GM03348 (cell line): ENCODE data around the gene TANK.

Source experiments
- DNase-seq: peaks from one replicate; pipeline ENCODE4 v3.0.0; 2012; ENCODE audit warnings: low spot score

Gene TANK

GRCh38 chr2:161134547-161135518, 25.4 kb upstream of the TANK start:
- peak; percentile 9 for DNase-seq

DNA sequence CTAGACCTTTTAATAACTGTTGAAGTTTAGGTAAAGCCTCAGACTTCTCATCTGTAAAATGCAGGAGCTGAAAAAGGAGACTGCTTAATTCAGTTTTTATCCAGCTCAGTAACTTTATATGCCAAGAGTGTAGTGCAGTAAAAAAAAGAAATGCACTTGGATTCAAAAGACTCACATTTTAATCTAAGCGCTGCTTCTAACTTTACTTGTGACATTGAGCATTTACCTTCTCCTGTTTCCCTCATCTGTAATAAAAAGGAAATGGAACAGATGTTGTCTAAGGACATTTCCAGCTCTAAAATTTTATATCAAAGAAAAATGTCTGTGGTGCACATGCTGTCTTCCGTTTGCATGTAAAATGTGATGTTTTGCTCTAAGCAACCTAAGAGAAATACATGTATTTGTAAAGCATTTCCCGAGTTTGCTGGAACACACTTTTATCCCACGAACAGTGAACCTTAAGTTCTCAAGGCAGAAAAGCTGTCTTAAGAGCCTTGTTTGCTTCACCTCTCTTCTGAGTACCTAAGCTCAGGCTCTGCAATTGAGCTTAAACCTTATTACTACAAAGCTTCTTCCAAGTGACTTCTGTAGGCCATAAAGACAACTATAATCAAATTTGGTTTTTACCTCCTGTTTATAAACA, 24.2 kb upstream of the TANK start:
- DNase-seq, result no peak

DNA sequence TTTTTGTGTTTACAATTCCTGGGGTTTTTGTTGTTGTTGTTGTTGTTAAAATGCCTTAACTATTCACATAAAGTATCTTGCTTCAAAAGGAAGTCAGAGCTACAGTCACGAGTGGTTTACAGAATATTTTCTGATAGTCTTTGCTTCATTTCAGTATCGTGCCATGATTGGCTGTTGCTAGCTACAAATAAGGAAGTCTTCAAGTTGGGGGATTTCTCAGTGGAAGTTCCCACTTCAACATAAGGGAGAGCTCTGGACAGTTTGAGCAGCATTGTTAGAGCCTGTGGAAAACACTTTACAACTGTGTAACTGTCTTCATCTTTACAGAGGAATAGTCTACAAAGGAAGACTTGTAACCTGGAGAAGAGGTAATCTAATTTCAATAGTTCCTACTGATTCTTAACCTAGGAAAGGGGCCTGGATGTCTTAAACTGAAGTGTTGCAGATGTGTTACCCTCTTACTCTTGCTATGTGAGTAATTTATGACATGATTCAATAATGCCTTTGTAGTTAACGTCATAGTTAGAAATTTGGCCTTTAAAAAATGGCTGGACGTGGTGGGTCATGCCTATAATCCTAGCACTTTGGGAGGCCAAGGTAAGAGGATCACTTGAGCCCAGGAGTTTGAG, 23.4 kb upstream of the TANK start:
- DNase-seq, result no peak

DNA sequence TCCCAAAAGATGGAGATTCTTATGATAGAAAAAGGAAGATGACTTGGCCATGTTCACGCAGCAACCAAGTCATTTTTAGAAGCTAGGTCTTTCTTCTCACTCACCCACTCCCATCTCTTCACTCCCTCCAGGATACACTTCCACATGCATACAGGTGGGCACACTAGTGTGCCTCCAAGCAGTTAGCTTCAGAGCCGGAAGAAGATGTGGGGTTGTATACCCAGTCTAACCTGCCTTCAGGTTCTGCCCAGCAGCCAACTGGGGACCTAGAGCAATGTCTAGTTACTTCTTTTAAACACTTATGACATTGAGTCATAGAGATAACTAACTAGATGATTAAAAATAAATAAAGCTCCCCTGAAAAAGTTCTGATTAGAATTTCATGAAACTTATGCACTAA, 21.8 kb upstream of the TANK start:
- DNase-seq, result no peak

DNA sequence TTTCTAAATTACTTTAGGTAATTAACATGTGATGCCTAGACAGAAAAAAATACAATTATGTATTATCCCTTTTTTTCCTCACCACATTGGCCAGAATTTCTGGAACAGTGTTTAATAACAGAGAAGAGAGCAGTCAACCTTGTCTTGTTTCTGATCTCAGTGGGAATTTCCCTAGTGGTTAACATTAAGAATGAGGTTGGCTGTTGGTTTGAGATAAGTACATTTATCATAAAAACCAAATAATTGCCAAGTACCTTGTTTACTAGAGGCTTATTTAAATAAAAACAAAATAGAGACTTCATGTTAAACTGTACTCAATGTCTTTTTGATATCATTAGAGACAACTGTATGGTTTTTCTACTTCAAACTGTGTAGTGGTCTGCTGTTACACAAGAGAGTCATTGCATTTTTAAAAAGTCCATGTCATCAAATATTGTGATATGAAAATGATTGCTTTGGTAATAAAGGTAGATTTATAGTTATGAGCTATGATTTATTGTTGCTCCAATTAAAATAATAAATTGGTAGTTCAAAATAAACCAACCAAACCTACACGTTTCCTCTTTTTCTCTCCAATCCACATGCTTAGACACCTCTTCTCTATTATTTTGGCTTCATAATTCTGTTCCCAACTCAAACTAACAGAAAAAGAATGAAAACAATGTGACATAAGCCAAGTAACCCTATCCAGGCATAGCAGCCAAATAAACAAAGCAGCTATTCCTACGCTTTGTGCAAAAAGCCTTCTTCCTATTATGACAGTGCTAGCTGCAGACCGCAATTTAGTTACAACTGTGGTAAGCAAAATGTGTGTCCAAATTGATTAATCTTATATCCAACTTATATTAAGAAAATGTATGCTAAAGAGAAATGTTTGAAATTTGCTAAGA, 20.9 kb upstream of the TANK start:
- peak; percentile 60 for DNase-seq

- no peak for DNase-seq
These were observed 19.2 kb upstream of the TANK start for GRCh38 chr2:161141033-161141432.

GRCh38 chr2:161146209-161146775, 13.9 kb upstream of the TANK start:
- DNase-seq, result no peak

- no peak for DNase-seq
These were observed 13.2 kb upstream of the TANK start for GRCh38 chr2:161146996-161147395.

GRCh38 chr2:161147856-161148255, 12.4 kb upstream of the TANK start:
- DNase-seq, result no peak

DNA sequence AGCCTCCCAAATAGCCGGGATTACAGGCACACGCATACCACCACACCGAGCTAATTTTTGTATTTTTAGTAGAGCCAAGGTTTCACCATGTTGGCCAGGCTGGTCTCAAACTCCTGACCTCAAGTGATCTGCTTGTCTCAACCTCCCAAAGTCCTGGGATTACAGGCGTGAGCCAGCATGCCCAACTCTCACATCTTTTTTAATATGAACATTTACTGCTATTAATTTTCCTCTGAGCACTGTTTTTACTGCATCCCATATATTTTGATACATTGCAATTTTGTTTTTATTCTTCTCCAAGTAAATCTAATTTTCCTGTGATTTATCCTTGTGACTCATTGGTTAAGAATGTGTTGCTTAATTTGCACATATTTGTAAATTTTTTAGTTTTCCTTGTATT, 9.5 kb upstream of the TANK start:
- no peak for DNase-seq

GRCh38 chr2:161152302-161152701, 7.9 kb upstream of the TANK start:
- DNase-seq, result no peak

GRCh38 chr2:161158882-161159281, 1.3 kb upstream of the TANK start:
- DNase-seq, result no peak

DNA sequence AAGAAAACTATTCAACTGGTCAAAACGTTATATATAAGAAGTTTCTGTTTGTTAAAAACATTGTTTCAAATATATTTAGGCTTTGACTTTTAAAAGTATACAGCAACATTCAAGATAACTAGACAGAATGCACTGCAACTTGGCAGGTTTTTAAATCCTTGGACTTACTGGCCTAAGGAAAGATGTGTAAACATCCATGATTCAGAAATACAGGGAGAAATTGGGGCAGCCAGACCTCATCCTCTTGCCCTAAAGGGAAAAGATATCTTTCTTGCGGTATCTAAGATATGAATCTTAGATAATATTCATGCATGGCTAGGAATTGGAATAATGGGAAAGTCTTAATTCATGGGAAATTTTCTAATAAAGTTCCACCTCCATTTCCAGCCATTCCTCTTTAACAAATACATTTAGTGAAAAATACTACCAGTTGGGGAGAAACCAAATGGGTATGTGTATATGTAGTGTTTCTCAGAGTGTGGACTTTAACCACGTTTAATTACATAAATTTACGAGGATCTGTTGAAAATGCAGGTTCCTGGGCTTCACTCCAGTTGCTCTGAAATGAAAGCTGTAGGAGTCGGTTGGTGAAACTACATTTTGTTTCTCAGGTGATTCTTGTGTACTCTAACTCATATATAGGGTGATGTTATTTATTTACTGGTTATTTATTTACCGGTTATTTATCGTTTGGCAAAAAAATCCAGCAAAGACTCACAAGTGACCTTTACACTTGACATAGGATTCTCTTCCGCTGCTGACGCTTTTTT, 587 bp upstream of the TANK start:
- no peak for DNase-seq

DNA sequence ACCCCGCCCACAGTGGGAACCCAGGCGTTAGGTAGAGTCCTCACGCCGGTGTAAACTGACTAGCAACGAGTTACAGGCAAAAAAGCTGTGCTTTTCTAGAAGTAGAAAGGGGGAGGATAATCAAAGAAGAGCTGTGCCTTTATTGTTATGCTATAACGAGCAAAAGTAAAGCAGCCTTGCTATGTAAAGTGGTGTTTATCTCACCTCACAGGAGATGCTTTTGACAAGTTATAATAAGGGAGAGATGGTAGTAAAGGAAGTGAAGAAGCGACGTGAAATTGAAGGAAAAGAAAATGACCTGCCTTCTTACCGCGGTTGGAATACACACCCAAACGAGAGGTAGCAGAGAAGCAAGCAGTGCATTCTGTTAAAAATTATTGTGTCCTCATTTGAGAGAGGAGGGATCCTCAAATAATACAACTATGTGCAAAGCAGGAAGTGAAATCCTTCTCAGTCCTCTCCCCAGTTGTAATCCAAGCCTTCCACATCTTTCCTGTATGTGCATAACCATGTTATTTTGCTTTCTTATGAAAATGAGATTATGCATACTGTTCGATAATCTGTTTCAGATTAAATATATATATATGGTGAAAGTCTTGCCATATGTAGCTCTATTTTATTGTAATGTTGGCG, 962 bp downstream of the TANK start:
- no peak for DNase-seq

DNA sequence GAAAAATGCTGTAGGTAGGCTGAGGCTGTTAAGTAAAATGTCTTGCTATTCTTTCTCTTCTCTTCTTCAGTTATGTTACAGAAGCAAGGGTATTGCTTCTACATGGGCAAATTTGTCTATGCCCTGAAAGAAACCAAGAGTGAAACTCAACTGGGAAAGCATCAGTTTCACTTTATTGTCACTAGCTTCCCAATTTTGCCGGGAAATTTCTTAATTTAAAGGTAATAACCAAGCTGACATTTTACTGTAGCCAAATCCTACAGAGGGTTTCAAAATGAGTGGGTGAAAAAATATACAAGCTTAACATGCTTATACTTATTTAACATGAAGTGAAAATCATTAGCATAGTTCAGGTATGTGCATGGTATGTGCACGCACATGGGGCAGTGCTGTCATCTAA, 3.2 kb downstream of the TANK start:
- DNase-seq, result no peak

DNA sequence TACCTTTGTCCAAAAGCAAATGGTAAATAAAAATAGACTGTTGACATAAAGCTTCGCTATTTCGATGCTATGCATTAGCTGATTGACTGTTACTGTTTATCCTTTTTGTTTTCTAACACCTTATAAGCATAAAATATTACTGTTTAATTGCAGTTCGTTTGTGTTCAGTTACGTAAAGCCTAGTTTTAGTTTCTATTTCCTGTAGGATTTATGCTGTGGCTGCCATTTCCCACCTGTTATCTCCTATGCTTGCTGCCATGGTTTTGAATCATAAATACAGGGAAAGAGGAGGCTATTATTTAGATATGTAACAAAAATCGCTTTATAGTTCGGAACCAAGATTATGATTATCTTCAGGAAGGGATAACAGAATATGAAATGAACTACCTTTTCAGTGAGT, 3.9 kb downstream of the TANK start:
- no peak for DNase-seq

- peak; percentile 60 for DNase-seq
These were observed 5.0 kb downstream of the TANK start for GRCh38 chr2:161165266-161165665.

DNA sequence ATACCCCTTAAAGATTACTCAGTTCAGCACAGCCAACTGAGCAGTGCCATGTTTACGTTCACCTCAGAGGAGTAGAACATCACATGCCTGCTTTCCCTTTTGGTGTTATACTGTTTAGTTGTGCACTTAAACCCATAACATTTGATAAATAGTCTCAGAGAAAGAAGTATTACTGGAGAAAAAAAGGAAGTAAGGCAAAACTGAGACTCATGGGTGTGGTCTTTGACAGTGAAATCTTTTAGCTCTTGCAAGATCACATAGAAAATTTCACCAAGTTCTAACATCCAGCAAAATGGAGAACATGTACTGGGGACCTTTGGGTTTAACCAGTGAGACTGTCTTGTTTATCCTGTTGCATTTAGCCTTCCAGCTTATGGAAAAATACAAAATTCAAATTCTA, 5.6 kb downstream of the TANK start:
- DNase-seq, result peak; percentile 3

GRCh38 chr2:161166538-161167409, 6.5 kb downstream of the TANK start:
- no peak for DNase-seq
